GM12878 (cell line): ENCODE results near the gene OGFOD3.

Experiments
- ATF3 ChIP-seq: IDR thresholded peaks from 2 replicates; pipeline ENCODE4 v1.6.1; 2011; ENCODE audit warnings: low read depth, mild to moderate bottlenecking, low read length, moderate library complexity, borderline replicate concordance; ENCODE audit errors: extremely low read depth
- POLR2A ChIP-seq: IDR thresholded peaks from 2 replicates; pipeline ENCODE4 v1.6.1; 2011; ENCODE audit warnings: low read depth, mild to moderate bottlenecking, low read length
- POLR2AphosphoS5 ChIP-seq: IDR thresholded peaks from 2 replicates; pipeline ENCODE4 v1.6.1; 2011; ENCODE audit warnings: mild to moderate bottlenecking, low read length, inconsistent platforms
- REST ChIP-seq: IDR thresholded peaks from 2 replicates; pipeline ENCODE4 v1.6.1; 2012; ENCODE audit warnings: mild to moderate bottlenecking, low read depth, low read length
- SIN3A ChIP-seq: IDR thresholded peaks from 2 replicates; pipeline ENCODE4 v1.6.1; 2012; ENCODE audit warnings: low read depth, low read length, improper control_type of control experiment
- SMAD1 ChIP-seq: fragments of 450-650 bp; IDR thresholded peaks from 2 replicates; pipeline ENCODE4 v1.6.1; 2018; ENCODE audit warnings: mild to moderate bottlenecking, low read depth; ENCODE audit not compliant: partially characterized antibody
- TAF1 ChIP-seq: IDR thresholded peaks from 2 replicates; pipeline ENCODE4 v1.6.1; 2011; ENCODE audit warnings: mild to moderate bottlenecking, low read depth, low read length, borderline replicate concordance
- TF ChIP-seq, protein P1 (sequence below): fragments of 450-650 bp; formaldehyde crosslinking; IDR thresholded peaks from 2 replicates; pipeline ENCODE4 v1.4.0; 2020; ENCODE audit warnings: mild to moderate bottlenecking, moderate library complexity
- TF ChIP-seq, protein P2 (sequence below), 3 experiments: IDR thresholded peaks in 2 of 3; conservative IDR thresholded peaks in 1 of 3; 2 replicates each; pipeline ENCODE4 v1.5.1; 2011; ENCODE audit warnings: low read depth in 3 of 3, low read length in 3 of 3, mild to moderate bottlenecking in 3 of 3, control low read depth in 2 of 3, moderate library complexity in 2 of 3, inconsistent platforms in 1 of 3, mixed read lengths in 1 of 3; ENCODE audit not compliant: control insufficient read depth in 2 of 3, insufficient read depth in 1 of 3; ENCODE audit errors: extremely low read depth in 1 of 3

GRCh38 chr17:82399041-82399441 lies 19.3 kb downstream of the OGFOD3 start:
- TF ChIP-seq POLR2A (no peak), REST (no peak), SMAD1 (no peak), SIN3A (no peak), ATF3 (no peak), POLR2AphosphoS5 (no peak), TAF1 (no peak)
- TF ChIP-seq, protein P1, sequence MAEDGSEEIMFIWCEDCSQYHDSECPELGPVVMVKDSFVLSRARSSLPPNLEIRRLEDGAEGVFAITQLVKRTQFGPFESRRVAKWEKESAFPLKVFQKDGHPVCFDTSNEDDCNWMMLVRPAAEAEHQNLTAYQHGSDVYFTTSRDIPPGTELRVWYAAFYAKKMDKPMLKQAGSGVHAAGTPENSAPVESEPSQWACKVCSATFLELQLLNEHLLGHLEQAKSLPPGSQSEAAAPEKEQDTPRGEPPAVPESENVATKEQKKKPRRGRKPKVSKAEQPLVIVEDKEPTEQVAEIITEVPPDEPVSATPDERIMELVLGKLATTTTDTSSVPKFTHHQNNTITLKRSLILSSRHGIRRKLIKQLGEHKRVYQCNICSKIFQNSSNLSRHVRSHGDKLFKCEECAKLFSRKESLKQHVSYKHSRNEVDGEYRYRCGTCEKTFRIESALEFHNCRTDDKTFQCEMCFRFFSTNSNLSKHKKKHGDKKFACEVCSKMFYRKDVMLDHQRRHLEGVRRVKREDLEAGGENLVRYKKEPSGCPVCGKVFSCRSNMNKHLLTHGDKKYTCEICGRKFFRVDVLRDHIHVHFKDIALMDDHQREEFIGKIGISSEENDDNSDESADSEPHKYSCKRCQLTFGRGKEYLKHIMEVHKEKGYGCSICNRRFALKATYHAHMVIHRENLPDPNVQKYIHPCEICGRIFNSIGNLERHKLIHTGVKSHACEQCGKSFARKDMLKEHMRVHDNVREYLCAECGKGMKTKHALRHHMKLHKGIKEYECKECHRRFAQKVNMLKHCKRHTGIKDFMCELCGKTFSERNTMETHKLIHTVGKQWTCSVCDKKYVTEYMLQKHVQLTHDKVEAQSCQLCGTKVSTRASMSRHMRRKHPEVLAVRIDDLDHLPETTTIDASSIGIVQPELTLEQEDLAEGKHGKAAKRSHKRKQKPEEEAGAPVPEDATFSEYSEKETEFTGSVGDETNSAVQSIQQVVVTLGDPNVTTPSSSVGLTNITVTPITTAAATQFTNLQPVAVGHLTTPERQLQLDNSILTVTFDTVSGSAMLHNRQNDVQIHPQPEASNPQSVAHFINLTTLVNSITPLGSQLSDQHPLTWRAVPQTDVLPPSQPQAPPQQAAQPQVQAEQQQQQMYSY (CRISPR knock-in tag), result no peak
- TF ChIP-seq, protein P2, sequence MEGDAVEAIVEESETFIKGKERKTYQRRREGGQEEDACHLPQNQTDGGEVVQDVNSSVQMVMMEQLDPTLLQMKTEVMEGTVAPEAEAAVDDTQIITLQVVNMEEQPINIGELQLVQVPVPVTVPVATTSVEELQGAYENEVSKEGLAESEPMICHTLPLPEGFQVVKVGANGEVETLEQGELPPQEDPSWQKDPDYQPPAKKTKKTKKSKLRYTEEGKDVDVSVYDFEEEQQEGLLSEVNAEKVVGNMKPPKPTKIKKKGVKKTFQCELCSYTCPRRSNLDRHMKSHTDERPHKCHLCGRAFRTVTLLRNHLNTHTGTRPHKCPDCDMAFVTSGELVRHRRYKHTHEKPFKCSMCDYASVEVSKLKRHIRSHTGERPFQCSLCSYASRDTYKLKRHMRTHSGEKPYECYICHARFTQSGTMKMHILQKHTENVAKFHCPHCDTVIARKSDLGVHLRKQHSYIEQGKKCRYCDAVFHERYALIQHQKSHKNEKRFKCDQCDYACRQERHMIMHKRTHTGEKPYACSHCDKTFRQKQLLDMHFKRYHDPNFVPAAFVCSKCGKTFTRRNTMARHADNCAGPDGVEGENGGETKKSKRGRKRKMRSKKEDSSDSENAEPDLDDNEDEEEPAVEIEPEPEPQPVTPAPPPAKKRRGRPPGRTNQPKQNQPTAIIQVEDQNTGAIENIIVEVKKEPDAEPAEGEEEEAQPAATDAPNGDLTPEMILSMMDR (IDR thresholded peaks at IDR 0.05 in 2 of 3, conservative IDR thresholded peaks at IDR 0.05 in 1 of 3; ENCODE audit: control insufficient read depth in 2 of 3, extremely low read depth in 1 of 3, insufficient read depth in 1 of 3, low read depth in 3 of 3, low read length in 3 of 3), result no peak
